Neuron (in vitro differentiated cells): ENCODE data around the gene TIMP4.
A peak's percentile ranks its signal among the peaks of the same experiment; 100 is the strongest.

Experiments
- H2AFZ ChIP-seq: one replicate; pipeline ENCODE4 v1.6.1; 2013; ENCODE audit warnings: low read depth, mild to moderate bottlenecking, inconsistent platforms, low read length, moderate library complexity
- H3K27me3 ChIP-seq: one replicate; pipeline ENCODE4 v1.6.1; 2013; ENCODE audit warnings: low read length; ENCODE audit not compliant: insufficient read depth
- H3K36me3 ChIP-seq: one replicate; pipeline ENCODE4 v1.6.1; 2013; ENCODE audit warnings: low read length; ENCODE audit not compliant: insufficient read depth
- H3K4me1 ChIP-seq: one replicate; pipeline ENCODE4 v1.6.1; 2013; ENCODE audit warnings: low read length; ENCODE audit not compliant: insufficient read depth
- H3K4me3 ChIP-seq: 2 replicates; pipeline ENCODE4 v1.5.1; 2013; ENCODE audit warnings: mild to moderate bottlenecking, low read length, moderate library complexity
- H3K9me3 ChIP-seq: one replicate; pipeline ENCODE4 v1.6.1; 2013; ENCODE audit warnings: low read length

Gene TIMP4

DNA sequence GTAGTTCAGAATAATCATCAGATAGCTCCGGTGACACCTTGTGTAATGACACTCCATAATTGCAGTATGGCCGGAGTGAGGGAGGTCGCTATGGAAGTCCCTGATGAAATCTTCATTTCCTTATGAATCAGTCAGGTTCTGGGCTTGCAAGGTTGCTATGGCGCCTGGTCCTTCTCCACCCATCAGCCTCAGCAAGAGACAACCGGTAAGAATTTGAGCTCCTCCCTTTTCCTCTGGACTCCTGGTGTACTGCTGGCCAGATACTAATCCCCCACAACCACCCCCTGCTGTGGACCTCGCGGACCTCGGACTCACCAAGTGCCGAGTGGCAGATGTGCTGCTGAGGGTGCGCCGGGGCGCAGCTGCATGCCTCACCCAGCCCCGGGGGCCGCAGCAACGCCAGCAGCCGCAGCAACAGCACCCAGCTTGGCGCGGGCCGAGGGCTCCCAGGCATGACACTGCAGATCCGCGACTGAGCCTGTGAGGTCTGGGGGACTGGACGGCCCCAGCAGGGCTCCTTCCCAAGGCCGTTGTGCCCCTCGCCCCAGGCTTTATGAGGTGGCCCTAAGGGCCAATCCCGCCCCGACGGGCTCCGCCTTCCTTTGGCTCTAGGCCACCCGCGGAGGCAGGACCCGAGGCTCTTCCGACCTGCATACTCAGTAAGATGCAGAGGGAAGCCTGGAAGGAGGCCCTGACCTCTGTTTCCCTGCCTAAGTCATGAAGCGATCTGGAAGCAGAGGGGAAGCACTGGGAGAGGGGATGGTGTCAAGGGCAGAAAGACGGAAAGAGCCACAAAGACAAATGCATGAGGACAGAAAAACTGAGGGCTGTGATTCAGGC, at the start of gene TIMP4:
Gene TIMP4 (minus strand): TSS at position 526 of the 840 bp plus-strand sequence. CDS start 72 bp downstream, at position 454.
- H3K9me3 ChIP-seq, result no peaks in the 10 kb centered on the region
- no peak within 1 kb of the TSS for H2AFZ ChIP-seq
- H3K27me3 ChIP-seq, result peaks cover 8% of the 10 kb centered on the region
- no peaks in the 10 kb centered on the region for H3K36me3 ChIP-seq
- H3K4me3 ChIP-seq, result peak within 1 kb of the TSS; percentile 6
- H3K4me1 ChIP-seq, result peaks cover 19% of the 10 kb centered on the region

DNA sequence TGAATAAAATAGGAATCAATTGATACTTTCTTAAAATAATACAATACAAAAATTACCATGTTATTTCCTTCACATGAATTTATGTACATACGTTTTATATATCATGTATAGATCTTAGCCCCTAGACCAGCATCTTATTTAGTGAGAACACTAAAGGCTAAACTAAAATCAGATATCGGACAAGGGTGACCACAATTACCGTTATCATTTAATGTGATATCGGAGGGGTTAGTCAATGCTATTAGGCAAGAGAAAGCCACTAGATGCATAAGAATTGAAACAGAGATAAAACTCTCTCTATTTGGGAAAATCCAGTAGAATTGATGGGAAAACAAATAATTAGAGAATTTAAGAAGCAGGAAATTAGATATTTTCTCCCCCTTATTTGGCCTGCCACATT, 46.5 kb upstream of the TIMP4 start:
- Histone ChIP-seq H3K9me3 (no peaks in the 10 kb centered on the region), H3K4me1 (no peaks in the 10 kb centered on the region), H3K36me3 (no peaks in the 10 kb centered on the region), H2AFZ (no peak overlapping the region), H3K27me3 (no peaks in the 10 kb centered on the region), H3K4me3 (no peak overlapping the region)

DNA sequence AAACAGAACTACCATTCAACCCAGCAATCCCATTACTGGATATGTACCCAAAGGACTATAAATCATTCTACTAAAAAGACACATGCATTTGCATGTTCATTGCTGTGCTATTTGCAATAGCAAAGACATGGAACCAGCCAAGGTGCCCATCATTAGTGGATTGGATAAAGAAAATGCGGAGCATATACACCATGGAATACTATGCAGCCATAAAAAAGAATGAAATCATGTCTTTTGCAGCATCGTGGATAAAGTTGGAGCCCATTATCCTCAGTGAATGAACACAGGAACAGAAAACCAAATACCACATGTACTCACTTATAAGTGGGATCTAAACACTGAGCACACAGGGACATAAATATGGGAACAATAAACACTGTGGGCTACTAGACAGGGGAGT, 43.1 kb upstream of the TIMP4 start:
- no peaks in the 10 kb centered on the region for H3K9me3 ChIP-seq
- H2AFZ ChIP-seq, result no peak overlapping the region
- no peak overlapping the region for H3K4me3 ChIP-seq
- no peaks in the 10 kb centered on the region for H3K36me3 ChIP-seq
- no peaks in the 10 kb centered on the region for H3K27me3 ChIP-seq
- no peaks in the 10 kb centered on the region for H3K4me1 ChIP-seq

DNA sequence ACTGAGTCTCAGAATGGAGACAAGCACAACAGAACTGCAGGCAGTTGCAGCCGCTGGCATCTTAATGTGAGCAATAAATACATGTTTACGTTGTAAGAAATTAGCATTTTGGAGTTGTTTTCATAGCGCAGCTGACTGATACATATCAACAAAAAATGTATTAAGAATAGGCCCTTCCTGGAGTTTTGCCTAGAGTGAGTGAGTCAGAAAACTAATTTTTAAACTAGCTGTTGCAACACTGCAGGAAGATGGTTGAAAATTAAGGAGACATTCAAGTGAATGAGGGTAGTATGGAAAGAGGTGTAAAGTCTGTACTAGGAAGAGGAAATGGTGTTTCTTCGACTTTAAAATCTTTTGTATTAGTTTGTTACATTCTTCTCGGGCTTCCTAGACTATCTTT, 39.6 kb upstream of the TIMP4 start:
- Histone ChIP-seq H3K9me3 (no peaks in the 10 kb centered on the region), H3K27me3 (no peaks in the 10 kb centered on the region), H3K36me3 (no peaks in the 10 kb centered on the region), H3K4me1 (no peaks in the 10 kb centered on the region), H2AFZ (no peak overlapping the region), H3K4me3 (no peak overlapping the region)

DNA sequence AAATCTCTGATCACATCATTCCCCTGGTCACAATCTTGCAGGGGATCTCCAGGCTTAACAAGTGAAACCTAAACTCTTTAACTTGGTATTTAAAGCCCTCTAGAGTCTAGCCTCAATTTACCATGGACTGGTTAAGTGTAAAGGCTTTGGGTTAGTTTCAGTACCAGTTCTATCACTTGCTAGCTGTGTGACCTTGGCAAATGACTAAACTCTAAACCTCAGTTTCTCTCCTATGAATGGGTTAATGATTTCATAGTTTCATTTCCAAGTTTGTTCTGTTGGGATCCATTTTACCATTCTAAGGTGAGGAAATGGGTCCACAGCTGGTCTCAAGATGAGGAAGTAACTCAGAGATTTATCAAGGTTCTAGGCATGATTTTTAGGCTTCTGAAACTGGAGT, 38.8 kb upstream of the TIMP4 start:
- Histone ChIP-seq H3K4me1 (no peaks in the 10 kb centered on the region), H3K36me3 (no peaks in the 10 kb centered on the region), H3K9me3 (no peaks in the 10 kb centered on the region), H2AFZ (no peak overlapping the region), H3K27me3 (no peaks in the 10 kb centered on the region), H3K4me3 (no peak overlapping the region)

DNA sequence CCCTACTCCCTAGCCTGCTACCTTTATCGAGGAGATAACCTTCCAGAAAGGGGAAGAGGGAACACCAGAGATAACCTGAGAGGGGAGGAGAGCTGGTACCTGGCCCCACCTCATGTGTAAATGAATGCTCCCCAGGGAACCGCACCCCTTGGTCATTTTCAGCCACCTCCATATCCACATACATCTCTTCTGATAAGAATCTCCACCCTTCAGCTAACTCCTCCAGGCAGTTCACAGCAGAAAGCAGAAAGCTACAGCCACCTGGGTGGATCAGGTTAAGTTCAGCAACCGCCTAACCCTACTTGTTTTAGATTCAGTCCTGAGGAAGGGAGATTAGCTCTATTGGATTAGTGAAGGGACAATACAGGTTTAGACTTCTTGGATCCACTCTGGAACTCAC, 38.0 kb upstream of the TIMP4 start:
- Histone ChIP-seq H3K36me3 (no peaks in the 10 kb centered on the region), H2AFZ (no peak overlapping the region), H3K27me3 (no peaks in the 10 kb centered on the region), H3K4me1 (no peaks in the 10 kb centered on the region), H3K9me3 (no peaks in the 10 kb centered on the region), H3K4me3 (no peak overlapping the region)

DNA sequence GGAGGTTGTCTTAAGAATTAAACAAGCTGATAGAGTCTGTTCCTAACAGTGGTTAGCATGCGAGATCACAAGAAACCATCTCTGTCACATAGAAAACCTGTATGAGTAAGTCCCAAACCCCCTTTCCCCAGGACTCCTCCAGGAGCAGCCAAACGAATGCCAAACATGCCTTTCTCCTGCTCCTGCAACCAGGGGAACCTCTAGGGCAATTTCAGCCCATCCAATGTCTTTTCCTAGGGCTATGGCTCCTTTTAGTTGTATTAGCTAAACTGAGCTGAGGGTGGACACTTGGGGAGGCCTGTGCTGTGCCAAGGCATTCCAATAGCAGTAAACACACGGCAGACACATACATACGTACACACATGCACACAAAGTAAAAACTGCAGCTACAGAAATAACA, 36.5 kb upstream of the TIMP4 start:
- H3K36me3 ChIP-seq, result no peaks in the 10 kb centered on the region
- no peaks in the 10 kb centered on the region for H3K9me3 ChIP-seq
- H3K27me3 ChIP-seq, result no peaks in the 10 kb centered on the region
- H2AFZ ChIP-seq, result no peak overlapping the region
- H3K4me3 ChIP-seq, result no peak overlapping the region
- no peaks in the 10 kb centered on the region for H3K4me1 ChIP-seq

DNA sequence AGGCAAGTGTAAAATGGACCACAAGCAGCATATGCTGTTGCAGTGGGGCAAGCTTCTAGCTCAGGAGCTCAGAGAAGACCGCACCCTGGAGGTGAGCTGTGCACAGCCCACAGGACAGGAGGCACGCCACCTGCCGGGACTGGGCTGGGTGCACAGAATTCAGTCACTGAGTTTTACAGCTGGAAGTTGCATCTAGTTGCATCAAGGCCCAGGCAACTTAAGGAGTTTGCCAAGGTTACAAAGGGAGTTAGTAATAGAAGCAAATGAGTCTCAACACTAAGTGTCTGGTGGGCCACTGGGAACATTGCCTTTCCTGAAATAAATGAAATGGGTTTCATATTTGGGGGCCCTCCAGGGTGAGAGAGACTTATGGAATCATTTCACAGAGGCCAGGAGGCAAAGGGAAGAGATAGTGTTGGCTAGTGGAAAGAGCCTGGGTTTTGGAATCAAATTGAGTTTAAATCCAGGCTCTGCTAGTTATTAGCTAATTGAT, 36.0 kb upstream of the TIMP4 start:
- no peaks in the 10 kb centered on the region for H3K9me3 ChIP-seq

DNA sequence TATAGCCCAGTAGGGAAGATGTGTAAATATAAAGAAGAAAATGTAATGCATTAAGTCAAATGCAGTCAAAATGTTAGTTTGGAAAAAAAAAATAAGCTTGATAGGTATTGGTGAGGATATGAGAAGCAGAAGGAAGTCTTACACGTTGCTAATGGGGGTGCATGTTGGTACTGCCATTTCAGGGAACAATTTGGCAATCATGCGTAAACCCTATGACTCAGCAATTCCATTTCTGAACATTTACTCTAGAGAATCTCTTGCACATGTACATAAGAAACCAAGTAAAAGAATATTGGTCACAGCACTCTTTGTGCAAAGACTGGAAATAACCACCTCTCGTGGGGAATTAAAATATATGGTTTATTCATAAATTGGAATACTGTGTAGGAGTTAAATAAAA, 35.5 kb upstream of the TIMP4 start:
- H3K9me3 ChIP-seq, result no peaks in the 10 kb centered on the region
- H2AFZ ChIP-seq, result no peak overlapping the region
- no peaks in the 10 kb centered on the region for H3K4me1 ChIP-seq
- no peaks in the 10 kb centered on the region for H3K36me3 ChIP-seq
- H3K27me3 ChIP-seq, result no peaks in the 10 kb centered on the region
- H3K4me3 ChIP-seq, result no peak overlapping the region

More for the DNA sequence above, 36.0 kb upstream of the TIMP4 start:
- Histone ChIP-seq H3K27me3 (no peaks in the 10 kb centered on the region), H3K36me3 (no peaks in the 10 kb centered on the region), H2AFZ (no peak overlapping the region), H3K4me3 (no peak overlapping the region), H3K4me1 (no peaks in the 10 kb centered on the region)

DNA sequence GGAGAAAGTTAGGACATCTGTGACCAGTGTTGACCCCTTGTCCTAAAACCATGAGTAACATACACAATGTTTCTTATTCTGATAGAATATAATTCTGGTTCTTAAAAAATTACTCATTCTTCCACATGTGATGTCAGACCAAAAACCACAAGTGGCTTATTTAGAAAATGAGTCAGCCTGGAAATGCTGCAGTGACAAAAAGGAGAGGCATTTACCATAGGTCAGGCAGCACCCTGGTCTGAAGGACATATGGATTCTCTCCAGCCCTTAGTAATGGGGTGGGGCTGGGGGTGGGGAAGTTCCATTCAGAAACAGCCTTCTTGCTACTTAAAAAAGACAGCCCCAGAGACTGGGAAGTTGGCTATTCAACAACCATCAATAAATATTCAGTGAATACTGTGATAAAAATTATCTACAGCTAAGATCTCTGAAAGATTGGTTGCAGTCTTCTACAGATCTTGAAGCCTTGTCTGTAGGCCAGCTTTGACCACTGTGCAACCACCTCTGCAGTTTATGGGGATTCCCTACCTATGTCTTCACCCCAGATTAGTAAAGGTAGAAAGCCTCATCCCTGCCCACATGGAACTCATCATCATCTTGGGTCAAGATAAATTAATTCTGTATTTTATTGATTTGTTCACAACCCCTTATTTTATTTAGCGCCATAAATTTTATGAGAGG, 34.9 kb upstream of the TIMP4 start:
- no peaks in the 10 kb centered on the region for H3K9me3 ChIP-seq
- H3K4me3 ChIP-seq, result no peak overlapping the region
- H3K4me1 ChIP-seq, result no peaks in the 10 kb centered on the region
- no peak overlapping the region for H2AFZ ChIP-seq
- H3K27me3 ChIP-seq, result no peaks in the 10 kb centered on the region
- H3K36me3 ChIP-seq, result no peaks in the 10 kb centered on the region

DNA sequence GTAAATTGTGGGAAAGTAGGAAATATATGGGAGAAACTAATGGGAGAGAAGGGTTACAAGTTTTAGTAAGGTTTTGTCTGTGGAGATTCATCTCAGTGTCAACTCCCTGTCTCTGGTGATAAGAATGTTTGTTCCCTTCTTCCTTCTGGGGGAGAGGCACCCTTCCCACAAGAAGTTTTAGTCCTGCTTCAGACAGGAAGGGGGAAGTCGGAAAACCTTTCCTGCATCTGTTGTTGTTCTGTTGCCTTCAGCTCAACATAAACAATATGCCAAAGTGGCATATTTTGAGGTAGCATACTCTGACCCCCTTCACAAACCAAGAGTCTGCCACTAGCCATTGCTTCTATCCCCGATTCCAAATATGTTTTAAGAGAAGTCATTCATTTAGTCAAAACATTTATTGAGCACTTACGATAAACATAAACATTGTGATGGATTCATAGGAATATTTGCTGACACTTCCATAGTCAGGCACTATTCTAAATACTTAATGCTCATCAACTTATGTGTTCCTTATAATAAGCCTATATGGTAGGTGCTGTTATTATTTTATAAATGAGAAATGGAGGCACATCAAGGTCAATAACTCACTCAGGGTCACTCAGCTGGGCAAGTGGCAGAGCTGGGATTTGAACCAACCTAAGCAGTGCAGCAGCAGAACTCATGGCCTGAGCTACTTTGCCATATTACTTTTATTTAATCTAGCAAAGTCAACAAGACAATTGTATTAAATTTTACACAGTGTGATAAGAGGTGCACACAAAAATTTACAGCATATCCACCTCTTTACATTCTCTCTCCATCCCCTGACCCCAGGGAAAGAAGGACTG, 34.2 kb upstream of the TIMP4 start:
- Histone ChIP-seq H3K27me3 (no peaks in the 10 kb centered on the region), H3K9me3 (no peaks in the 10 kb centered on the region), H3K4me1 (no peaks in the 10 kb centered on the region), H2AFZ (no peak overlapping the region), H3K4me3 (no peak overlapping the region), H3K36me3 (no peaks in the 10 kb centered on the region)

DNA sequence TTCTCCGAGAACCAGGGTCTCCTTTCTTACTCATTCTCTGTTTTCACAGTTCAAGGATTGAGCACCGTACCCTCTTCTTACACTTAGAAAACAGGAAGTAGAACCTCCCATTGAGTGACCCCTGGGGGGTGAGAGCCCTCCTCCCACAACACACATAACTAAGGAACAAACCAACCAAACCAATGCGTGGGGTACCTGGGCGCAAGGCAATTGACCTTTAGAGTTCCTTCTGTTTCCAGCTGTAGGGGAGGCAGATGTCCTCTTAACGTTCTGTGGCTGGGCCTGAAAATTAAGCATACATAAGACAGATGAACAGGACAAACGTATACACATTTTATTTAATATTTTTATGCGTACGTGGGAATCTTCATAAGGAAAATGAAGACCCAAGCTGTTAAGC, 33.5 kb upstream of the TIMP4 start:
- Histone ChIP-seq H3K4me1 (no peaks in the 10 kb centered on the region), H3K4me3 (no peak overlapping the region), H3K36me3 (no peaks in the 10 kb centered on the region), H3K9me3 (no peaks in the 10 kb centered on the region), H2AFZ (no peak overlapping the region), H3K27me3 (no peaks in the 10 kb centered on the region)

DNA sequence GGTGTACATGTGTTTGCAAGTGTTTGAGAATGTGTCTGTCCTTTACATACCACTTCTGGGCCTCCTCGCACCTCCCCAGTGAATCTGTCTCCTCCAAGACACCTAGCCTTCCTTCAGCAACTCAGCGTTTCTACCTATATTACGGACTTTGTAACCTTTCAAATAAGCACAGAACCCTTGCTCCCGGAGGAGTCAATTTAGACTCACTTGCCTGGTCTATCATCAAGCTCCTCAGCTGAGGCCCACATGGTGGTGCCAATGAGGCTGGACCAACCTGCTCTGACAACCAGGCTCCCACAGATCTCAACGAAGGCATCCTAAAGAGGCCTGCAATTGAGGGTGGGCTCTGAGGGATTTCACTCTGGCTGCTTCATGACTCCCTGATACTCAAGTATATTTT, 32.8 kb upstream of the TIMP4 start:
- H3K9me3 ChIP-seq, result no peaks in the 10 kb centered on the region
- no peak overlapping the region for H2AFZ ChIP-seq
- no peak overlapping the region for H3K4me3 ChIP-seq
- H3K4me1 ChIP-seq, result no peaks in the 10 kb centered on the region
- no peaks in the 10 kb centered on the region for H3K27me3 ChIP-seq
- no peaks in the 10 kb centered on the region for H3K36me3 ChIP-seq
